Testis (tissue), 2 donors: Measurements from ENCODE around the gene TMEM263.

Source experiments
- CTCF ChIP-seq, 3 experiments: fragments of 450-650 bp in 2 of 3; fragments of 200-600 bp in 1 of 3; sonication (generic) in 1 of 3; IDR thresholded peaks; one replicate each; pipeline ENCODE4 v1.5.1; 2016 to 2019; ENCODE audit warnings: antibody characterized with exemption in 3 of 3, mild to moderate bottlenecking in 2 of 3, moderate library complexity in 1 of 3
- POLR2A ChIP-seq: fragments of 450-650 bp; IDR thresholded peaks from one replicate; pipeline ENCODE4 v1.6.1; 2017; ENCODE audit warnings: antibody characterized with exemption, mild to moderate bottlenecking, moderate library complexity

GRCh38 chr12:106953352-106954250, 2.1 kb upstream of the TMEM263 start:
- no peak for TF ChIP-seq POLR2A
- no peak for TF ChIP-seq CTCF (IDR thresholded peaks at IDR 0.05)
